Ramos (cell line): ENCODE data around the gene LPP.
"Not testable (repeated sequence)": the region's sequence is repeated elsewhere in the genome, so short reads cannot be mapped to it uniquely, and the experiment has no call there.

Experiments
- in situ Hi-C: fragments of 300-500 bp; cut with MboI; formaldehyde crosslinking; loops from one replicate; pipeline ENCODE4 v1.14.3; 2022; ENCODE audit warnings: low sequenced_read_pairs; ENCODE audit not compliant: unreplicated experiment

Gene LPP

DNA sequence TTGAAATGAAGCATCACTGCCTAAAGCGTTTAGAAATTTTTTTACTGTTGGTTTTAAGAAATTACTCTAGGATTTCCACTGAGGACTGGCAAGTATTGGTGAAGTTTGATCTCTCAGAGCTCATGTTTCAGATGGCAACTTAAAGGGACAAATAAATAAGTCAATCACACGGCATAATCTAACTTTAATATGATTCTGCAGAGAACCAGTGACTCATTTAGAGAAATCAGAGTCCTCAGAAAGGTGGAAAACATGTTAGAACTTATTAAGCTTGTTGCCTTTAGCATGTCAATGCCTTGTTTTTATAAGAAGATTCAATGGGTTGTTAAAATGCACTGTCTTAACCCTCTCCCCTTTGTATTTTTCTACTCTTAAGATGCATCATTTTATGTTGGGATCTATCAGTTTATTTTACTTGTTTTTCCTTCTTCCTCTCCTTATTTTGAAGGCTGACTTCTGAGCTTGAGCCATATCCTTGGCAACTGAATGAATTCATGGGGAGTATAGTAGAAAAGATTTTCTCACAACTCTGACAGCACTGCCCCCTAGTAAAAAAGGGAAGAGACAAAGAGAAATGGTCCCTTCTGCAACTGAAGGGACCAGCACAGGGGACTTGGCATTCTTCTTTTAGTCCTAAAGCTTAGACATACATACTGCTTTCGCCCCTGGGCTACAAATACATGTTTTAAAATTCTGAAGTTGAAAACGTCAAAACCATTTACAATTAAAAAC is 431.2 kb downstream of the LPP start:
- in situ Hi-C loops, result no loop called here

- in situ Hi-C loops, result no loop called here
These were observed 435.1 kb downstream of the LPP start for GRCh38 chr3:188589071-188589470.

DNA sequence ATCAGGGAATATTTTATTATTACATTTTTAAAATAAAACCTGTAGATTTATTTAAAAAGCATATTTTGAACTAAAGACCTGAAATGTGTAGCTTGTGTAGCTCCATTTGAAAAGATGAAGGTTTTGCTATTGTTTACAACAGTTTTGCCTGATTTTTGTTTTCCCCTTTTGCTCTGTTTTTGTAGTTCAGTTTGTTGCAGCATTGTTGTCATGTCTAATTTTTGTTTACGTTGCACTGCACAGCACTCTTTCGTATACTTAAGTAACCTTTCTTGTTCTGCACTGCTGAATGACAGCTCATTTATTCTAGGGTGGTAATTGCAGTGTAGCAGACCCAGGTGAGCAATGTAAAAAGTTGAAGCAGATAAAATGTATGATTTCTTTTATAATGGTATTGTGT is 435.8 kb downstream of the LPP start:
- in situ Hi-C loops, result no loop called here

DNA sequence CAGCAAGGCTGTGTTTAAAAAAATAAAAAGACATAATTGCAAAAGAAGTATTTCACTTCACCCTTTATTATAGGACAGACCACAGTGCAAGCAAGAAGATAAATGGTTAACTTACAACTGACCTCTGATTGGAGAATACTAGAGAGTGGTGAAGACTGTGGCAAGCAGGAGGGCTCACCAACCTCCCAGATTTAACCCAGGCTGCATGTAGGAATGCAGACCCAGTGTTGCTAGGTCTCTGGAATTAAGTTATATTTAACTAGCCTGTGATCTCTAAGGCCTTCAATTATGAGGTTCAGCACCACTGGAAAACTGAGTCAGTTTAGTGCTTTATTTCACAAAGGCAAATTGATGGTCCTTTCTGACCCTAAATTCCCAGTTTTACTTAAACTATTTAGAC is 436.6 kb downstream of the LPP start:
- in situ Hi-C loops, result no loop called here

- in situ Hi-C loops, result no loop called here
These were observed 440.2 kb downstream of the LPP start for GRCh38 chr3:188594139-188594538.

DNA sequence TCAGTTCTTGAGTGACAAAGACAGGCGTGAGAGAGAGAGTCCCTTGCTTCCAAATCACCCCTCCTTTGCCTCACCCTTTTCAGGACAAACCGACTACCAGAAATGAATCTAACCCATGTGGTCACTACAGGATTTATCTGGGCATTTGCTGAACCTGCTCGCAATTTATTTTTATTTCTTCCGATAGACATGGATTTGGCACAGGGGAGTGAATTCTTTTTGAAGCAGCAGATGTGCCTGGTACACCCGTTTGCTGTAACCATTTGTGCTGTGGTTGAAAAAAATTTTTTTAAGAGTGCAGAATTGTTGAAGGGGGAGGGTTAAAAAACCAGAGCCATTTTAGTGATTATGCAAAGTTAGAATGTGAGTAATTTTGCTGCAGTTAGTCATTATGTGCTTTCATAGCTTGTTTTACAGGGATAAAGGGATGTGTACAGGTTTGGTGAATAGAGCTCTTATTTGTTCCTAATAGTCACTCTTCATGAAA is 442.0 kb downstream of the LPP start:
- in situ Hi-C loops, result no loop called here

DNA sequence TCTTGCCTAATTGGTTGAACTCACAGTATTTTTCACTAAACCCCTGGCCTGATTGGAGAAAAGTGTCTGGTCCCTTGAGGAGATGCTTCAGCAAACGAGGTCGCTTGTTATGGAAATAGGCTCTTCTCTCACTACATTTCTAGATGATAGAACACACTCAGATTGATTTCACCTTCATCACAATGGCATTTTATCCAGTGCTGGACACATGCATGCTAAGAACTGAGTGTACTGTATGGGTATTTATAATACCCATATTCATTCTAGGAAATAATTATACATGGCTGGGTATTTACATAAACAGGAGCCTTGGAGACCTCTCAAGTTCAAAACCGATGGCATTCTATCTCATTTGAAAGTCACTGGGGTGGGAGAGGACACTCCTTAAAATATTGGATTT is 444.9 kb downstream of the LPP start:
- in situ Hi-C loops, result no loop called here

DNA sequence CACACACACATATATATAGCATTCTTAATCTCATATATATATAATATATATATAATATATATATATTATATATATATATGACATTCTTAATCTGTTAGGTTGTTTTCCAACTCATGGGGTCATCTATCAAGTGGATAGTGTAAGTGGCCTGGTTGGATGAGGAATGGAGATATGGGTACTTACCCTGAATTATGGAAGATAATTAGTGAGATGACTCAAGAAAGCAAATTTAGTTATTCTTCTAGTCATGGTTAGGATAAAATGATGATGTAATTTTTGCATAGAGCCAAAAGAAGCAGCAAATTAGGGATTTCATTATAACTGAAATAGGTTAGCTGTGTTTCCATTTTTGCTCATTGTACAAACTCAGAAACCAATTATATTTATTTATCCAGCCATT is 448.2 kb downstream of the LPP start:
- in situ Hi-C loops, result no loop called here

DNA sequence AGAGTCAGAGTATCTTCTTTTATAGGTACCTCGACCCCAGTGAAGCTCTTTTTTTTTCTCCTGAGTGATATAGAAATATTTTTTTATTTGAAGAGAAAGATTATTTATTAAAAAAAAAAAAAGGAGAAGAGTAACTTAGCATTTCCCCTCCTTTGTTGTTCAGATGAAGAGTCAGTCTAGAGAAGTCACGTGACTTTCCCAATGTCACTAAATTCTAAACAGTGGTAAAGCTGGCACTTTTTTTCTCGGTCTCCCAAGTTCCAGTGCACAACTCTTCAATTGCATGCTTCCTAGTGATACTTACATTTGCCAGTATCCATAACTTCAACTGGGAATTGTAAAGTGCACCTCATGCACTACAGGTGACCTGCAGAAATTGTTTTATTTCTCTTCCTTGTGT is 448.7 kb downstream of the LPP start:
- in situ Hi-C loops, result no loop called here

DNA sequence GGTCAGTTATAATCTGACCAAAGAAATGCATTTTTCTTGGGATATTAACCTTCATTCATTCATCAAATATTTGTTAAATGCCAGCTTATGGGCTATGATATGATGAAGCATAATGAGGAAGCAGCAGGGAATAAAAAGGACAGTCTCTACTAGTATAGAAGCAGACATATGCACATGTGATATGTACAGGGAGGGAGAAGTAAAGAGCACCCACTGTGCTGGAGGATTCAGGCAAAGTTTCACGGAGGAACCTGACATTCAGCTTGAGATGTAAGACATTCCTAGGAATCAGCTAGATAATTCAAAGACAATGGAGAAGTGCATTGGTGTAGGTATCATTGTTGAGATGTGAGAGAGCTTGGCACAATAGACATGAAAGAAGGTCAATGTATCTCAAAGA is 450.7 kb downstream of the LPP start:
- in situ Hi-C loops, result no loop called here

- in situ Hi-C loops, result no loop called here
These were observed 451.3 kb downstream of the LPP start for GRCh38 chr3:188605231-188605630.

DNA sequence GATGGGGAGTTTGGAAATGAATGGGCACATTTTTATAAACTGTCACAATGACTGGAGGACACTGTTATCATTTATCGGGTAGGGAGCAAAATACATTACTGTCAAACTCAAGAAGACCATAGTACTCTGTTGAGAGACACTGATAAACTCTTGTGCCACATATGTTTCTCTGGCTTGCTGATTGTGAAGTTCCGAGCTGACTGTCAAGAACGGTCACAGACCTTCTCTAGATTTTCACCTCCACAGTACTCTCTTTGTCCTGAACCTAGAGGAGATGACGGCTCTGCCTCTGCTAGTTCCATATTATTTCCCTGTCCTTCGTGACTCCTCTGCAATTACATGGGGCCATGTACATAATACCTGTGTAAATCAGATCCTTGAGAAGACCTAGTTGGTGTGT is 451.9 kb downstream of the LPP start:
- in situ Hi-C loops, result no loop called here

DNA sequence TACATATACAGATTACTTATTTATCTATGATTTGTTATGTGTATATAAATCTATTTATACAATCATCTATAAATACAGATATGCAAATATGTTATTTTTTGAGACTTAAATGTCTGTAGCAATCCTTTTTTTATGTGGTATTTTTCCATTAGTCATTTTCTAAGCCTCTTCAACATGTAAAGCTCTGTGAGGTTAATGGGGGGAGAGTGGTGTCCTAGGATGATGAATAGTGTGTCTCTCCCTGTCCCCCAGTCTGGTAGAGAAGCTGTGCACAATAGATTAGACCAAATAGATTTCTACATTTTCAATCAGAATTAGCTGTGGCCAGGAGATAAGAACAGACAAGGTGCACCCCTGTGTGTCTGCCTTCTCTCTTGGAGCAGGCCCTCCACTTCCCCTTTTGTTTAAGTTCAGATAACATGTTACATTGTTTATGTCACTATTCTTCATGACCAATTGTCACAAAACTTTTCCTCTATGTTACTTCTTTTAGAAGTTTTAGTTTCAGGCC is 453.9 kb downstream of the LPP start:
- in situ Hi-C loops, result no loop called here

- in situ Hi-C loops, result no loop called here
These were observed 454.4 kb downstream of the LPP start for GRCh38 chr3:188608401-188608800.

GRCh38 chr3:188613721-188614120 is 459.8 kb downstream of the LPP start:
- in situ Hi-C loops, result not testable (repeated sequence)

DNA sequence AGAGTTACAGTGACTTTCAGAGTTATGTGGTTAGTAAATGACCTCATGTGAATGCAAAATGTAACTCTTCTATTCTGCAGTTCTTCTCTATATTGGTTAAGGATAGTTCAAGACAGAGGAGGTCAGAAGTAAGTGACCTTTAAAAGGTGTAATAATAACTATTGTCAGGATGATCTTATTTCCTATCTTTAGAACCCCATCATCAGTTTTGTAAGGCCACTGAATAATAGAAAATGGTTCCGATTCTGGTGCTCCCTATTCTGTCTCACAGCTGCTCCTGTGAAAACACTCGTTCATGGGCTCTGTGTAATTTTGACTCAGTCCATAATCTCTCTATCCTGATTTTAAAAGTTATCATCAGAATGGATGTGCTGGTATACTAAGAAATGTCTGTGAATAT is 463.3 kb downstream of the LPP start:
- in situ Hi-C loops, result no loop called here

GRCh38 chr3:188617988-188618701 is 464.2 kb downstream of the LPP start:
- in situ Hi-C loops, result no loop called here

GRCh38 chr3:188620752-188621151 is 466.8 kb downstream of the LPP start:
- in situ Hi-C loops, result no loop called here

- in situ Hi-C loops, result no loop called here
These were observed 470.4 kb downstream of the LPP start for GRCh38 chr3:188624384-188624783.

- in situ Hi-C loops, result no loop called here
These were observed 470.9 kb downstream of the LPP start for GRCh38 chr3:188624828-188625227.

DNA sequence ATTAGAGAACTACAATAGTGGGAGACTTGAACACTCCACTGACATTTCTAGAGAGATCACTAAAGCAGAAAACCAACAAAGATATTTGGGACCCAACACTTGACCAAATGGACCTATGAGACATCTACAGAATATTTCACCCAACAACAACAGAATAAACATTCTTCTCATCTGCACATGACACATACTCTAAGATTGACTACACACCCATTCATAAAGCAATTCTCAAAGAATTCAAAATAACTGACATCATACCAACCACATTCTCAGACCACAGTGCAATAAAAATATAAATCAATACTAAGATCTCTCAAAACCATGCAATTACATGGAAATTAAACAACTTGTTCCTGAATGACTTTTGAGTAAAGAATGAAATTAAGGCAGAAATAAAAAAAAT is 473.7 kb downstream of the LPP start:
- in situ Hi-C loops, result no loop called here
